ENCODE data around the gene YPEL2.

- TF ChIP-seq CREB1 (CRISPR knock-in tag; IDR thresholded peaks at IDR 0.05) (no peak), TEAD4 (CRISPR knock-in tag; IDR thresholded peaks at IDR 0.05) (no peak), ZNF317 (CRISPR knock-in tag; IDR thresholded peaks at IDR 0.05; ENCODE audit: borderline replicate concordance, low read depth) (no peak), CREM (CRISPR knock-in tag; IDR thresholded peaks at IDR 0.05) (no peak), E2F4 (CRISPR knock-in tag; IDR thresholded peaks at IDR 0.05; ENCODE audit: borderline replicate concordance, low read depth) (no peak), ZNF263 (CRISPR knock-in tag; IDR thresholded peaks at IDR 0.05; ENCODE audit: low read depth) (no peak), NR2C2 (CRISPR knock-in tag; IDR thresholded peaks at IDR 0.05) (no peak), FOXJ3 (CRISPR knock-in tag; IDR thresholded peaks at IDR 0.05; ENCODE audit: borderline replicate concordance) (no peak), NR3C1 (CRISPR knock-in tag; conservative IDR thresholded peaks at IDR 0.05; ENCODE audit: low read depth) (no peak)
- TF ChIP-seq, protein P1, sequence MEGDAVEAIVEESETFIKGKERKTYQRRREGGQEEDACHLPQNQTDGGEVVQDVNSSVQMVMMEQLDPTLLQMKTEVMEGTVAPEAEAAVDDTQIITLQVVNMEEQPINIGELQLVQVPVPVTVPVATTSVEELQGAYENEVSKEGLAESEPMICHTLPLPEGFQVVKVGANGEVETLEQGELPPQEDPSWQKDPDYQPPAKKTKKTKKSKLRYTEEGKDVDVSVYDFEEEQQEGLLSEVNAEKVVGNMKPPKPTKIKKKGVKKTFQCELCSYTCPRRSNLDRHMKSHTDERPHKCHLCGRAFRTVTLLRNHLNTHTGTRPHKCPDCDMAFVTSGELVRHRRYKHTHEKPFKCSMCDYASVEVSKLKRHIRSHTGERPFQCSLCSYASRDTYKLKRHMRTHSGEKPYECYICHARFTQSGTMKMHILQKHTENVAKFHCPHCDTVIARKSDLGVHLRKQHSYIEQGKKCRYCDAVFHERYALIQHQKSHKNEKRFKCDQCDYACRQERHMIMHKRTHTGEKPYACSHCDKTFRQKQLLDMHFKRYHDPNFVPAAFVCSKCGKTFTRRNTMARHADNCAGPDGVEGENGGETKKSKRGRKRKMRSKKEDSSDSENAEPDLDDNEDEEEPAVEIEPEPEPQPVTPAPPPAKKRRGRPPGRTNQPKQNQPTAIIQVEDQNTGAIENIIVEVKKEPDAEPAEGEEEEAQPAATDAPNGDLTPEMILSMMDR (IDR thresholded peaks at IDR 0.05): no peak
- TF ChIP-seq, protein P2, sequence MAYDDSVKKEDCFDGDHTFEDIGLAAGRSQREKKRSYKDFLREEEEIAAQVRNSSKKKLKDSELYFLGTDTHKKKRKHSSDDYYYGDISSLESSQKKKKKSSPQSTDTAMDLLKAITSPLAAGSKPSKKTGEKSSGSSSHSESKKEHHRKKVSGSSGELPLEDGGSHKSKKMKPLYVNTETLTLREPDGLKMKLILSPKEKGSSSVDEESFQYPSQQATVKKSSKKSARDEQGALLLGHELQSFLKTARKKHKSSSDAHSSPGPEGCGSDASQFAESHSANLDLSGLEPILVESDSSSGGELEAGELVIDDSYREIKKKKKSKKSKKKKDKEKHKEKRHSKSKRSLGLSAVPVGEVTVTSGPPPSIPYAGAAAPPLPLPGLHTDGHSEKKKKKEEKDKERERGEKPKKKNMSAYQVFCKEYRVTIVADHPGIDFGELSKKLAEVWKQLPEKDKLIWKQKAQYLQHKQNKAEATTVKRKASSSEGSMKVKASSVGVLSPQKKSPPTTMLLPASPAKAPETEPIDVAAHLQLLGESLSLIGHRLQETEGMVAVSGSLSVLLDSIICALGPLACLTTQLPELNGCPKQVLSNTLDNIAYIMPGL (CRISPR knock-in tag; IDR thresholded peaks at IDR 0.05): no peak
- TF ChIP-seq, protein P3, sequence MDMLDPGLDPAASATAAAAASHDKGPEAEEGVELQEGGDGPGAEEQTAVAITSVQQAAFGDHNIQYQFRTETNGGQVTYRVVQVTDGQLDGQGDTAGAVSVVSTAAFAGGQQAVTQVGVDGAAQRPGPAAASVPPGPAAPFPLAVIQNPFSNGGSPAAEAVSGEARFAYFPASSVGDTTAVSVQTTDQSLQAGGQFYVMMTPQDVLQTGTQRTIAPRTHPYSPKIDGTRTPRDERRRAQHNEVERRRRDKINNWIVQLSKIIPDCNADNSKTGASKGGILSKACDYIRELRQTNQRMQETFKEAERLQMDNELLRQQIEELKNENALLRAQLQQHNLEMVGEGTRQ (CRISPR knock-in tag; IDR thresholded peaks at IDR 0.05): no peak
These were observed 42.5 kb downstream of the YPEL2 start for GRCh38 chr17:59373882-59374495.

Measured in WTC11 (cell line).